Liver (tissue), 9 donors: Measurements from ENCODE around the gene FGF3. TPM values are rescaled to one million over a fixed set of nuclear protein-coding genes. Genes with fewer than 3 reads are reported as not detected.

ENCODE experiments used
- DNase-seq: peaks from one replicate; pipeline ENCODE4 v3.0.0-alpha.2; 2017; ENCODE audit warnings: low spot score
- H3K27ac ChIP-seq, 2 donors: one replicate each; pipeline ENCODE4 v1.7.0; 2013; ENCODE audit warnings: inconsistent platforms in 2 of 2, low read length in 2 of 2, control low read depth in 1 of 2, low read depth in 1 of 2, mild to moderate bottlenecking in 1 of 2
- H3K27me3 ChIP-seq, 4 donors: one replicate each; pipeline versions ENCODE4 v1.6.1 to v1.7.0; 2013; ENCODE audit warnings: low read length in 3 of 4, inconsistent platforms in 1 of 4, mild to moderate bottlenecking in 1 of 4, moderate library complexity in 1 of 4; ENCODE audit not compliant: control insufficient read depth in 4 of 4, insufficient read depth in 4 of 4
- H3K36me3 ChIP-seq, 4 donors: one replicate each; pipeline versions ENCODE4 v1.6.1 to v1.7.0; 2013; ENCODE audit warnings: low read length in 3 of 4, mild to moderate bottlenecking in 3 of 4, low read depth in 1 of 4, moderate library complexity in 1 of 4; ENCODE audit not compliant: control insufficient read depth in 4 of 4, insufficient read depth in 3 of 4
- H3K4me1 ChIP-seq, 4 donors: one replicate each; pipeline versions ENCODE4 v1.6.1 to v1.7.0; 2013; ENCODE audit warnings: low read length in 3 of 4, mild to moderate bottlenecking in 3 of 4, moderate library complexity in 1 of 4; ENCODE audit not compliant: control insufficient read depth in 4 of 4, insufficient read depth in 4 of 4
- H3K4me3 ChIP-seq, 3 donors: one replicate each; pipeline versions ENCODE4 v1.6.1 to v1.7.0; 2013; ENCODE audit warnings: low read length in 3 of 3, control low read depth in 1 of 3, low read depth in 1 of 3, mild to moderate bottlenecking in 1 of 3
- H3K9ac ChIP-seq, 2 donors: one replicate each; pipeline ENCODE4 v1.7.0; 2013; ENCODE audit warnings: low read length in 2 of 2, mild to moderate bottlenecking in 2 of 2, moderate library complexity in 2 of 2, control low read depth in 1 of 2, low read depth in 1 of 2
- H3K9me3 ChIP-seq, 4 donors: one replicate each; pipeline versions ENCODE4 v1.6.1 to v1.7.0; 2013; ENCODE audit warnings: low read length in 3 of 4; ENCODE audit not compliant: control insufficient read depth in 4 of 4
- FOXA1 ChIP-seq: IDR thresholded peaks from 2 replicates; pipeline ENCODE4 v1.6.1; 2016; ENCODE audit warnings: antibody characterized with exemption
- HNF4A ChIP-seq, 2 donors: conservative IDR thresholded peaks; 2 replicates each; pipeline ENCODE4 v1.6.1; 2016; ENCODE audit warnings: antibody characterized with exemption in 2 of 2, mild to moderate bottlenecking in 2 of 2
- YY1 ChIP-seq: IDR thresholded peaks from 2 replicates; pipeline ENCODE4 v1.6.1; 2016; ENCODE audit warnings: antibody characterized with exemption, mild to moderate bottlenecking
- WGBS: extraction: QIAGEN DNeasy Blood & Tissue Kit; methylation state at CpG from one replicate; pipeline ENCODE4 v1.1.7; 2013; 5-methylcytosine and 5-hydroxymethylcytosine counted together
- polyA plus RNA-seq, 2 donors: library from polyadenylated mRNA; stranded (reverse) in 1 of 2; unstranded in 1 of 2; fragments of 200-250 nt in 1 of 2; fragments of >200 nt in 1 of 2; fragmentation: Nextera tagmentation in 1 of 2; extraction: Ambion mirVana in 1 of 2; gene quantifications; one replicate each; pipeline versions ENCODE4 v1.2.1 to v1.2.3, GENCODE V29; 2013 to 2015
- total RNA-seq, 2 donors: library from RNA; depleted of rRNA; stranded (reverse); fragments of >200 nt; gene quantifications; one replicate each; pipeline ENCODE4 v1.2.3, GENCODE V29; 2014
- TF ChIP-seq, protein P1 (sequence below): fragments of 150-350 bp; IDR thresholded peaks from 2 replicates; pipeline ENCODE4 v1.5.1; 2017; ENCODE audit warnings: improper control_type of control experiment, low read depth, low read length; ENCODE audit not compliant: missing input control
- TF ChIP-seq, protein P2 (sequence below): IDR thresholded peaks from 2 replicates; pipeline ENCODE4 v1.6.1; 2016; ENCODE audit warnings: antibody characterized with exemption, mild to moderate bottlenecking
- TF ChIP-seq, protein P3 (sequence below): IDR thresholded peaks from 2 replicates; pipeline ENCODE4 v1.6.1; 2016; ENCODE audit warnings: antibody characterized with exemption
- TF ChIP-seq, protein P4 (sequence below): IDR thresholded peaks from 2 replicates; pipeline ENCODE4 v1.6.1; 2016; ENCODE audit warnings: antibody characterized with exemption
- donor health status: healthy.
- donor health status: healthy.
- donor health status: healthy.
- donor health status: healthy.
- donor health status: healthy.

The FGF3 gene
- total and polyA plus RNA-seq, 4 donors, result not detected

DNA sequence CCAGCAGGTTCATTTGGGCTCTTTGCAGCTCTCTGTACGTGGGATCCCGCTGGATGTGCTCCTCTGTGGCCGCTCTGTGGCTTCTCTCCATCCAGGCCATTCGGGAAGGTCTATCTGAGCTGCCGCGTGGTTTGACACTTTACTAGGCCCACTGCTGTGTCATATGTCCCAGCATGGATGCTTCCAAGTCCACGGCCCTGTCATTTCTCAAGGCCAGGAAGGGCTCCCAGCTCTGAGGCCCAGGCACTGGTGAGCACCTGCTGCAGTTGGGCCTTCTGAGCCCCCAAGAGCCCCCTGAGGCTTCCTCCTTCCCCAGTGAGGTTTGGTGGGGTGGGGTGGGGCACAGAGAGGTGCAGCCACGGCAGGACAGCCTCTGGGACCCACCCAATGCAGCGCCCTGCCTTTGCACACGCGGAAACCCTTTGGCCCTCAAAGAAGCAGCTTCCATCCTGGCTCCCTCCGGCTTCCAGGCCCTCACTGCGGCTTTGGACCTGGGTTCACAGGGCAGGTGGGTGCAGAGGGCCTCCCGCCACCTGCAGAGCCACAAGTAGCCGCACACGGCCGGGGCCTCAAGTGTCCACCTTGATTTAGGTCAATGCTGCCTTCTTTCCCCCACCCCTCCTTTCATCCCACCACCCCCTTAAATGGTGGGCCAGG, 44.5 kb upstream of the FGF3 start:
- Histone ChIP-seq H3K4me3 (no peak overlapping the region), H3K36me3 (no peaks in the 10 kb centered on the region), H3K27me3 (no peaks in the 10 kb centered on the region), H3K27ac (no peak overlapping the region), H3K9me3 (no peaks in the 10 kb centered on the region), H3K9ac (no peak overlapping the region), H3K4me1 (peaks cover 0 to 13% (median 6%) of the 10 kb centered on the region in 4 donors)
- no peak for DNase-seq
- 93% methylated on average over 17 of the region's 17 CpGs for WGBS
- TF ChIP-seq, protein P1, sequence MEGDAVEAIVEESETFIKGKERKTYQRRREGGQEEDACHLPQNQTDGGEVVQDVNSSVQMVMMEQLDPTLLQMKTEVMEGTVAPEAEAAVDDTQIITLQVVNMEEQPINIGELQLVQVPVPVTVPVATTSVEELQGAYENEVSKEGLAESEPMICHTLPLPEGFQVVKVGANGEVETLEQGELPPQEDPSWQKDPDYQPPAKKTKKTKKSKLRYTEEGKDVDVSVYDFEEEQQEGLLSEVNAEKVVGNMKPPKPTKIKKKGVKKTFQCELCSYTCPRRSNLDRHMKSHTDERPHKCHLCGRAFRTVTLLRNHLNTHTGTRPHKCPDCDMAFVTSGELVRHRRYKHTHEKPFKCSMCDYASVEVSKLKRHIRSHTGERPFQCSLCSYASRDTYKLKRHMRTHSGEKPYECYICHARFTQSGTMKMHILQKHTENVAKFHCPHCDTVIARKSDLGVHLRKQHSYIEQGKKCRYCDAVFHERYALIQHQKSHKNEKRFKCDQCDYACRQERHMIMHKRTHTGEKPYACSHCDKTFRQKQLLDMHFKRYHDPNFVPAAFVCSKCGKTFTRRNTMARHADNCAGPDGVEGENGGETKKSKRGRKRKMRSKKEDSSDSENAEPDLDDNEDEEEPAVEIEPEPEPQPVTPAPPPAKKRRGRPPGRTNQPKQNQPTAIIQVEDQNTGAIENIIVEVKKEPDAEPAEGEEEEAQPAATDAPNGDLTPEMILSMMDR, result no peak

DNA sequence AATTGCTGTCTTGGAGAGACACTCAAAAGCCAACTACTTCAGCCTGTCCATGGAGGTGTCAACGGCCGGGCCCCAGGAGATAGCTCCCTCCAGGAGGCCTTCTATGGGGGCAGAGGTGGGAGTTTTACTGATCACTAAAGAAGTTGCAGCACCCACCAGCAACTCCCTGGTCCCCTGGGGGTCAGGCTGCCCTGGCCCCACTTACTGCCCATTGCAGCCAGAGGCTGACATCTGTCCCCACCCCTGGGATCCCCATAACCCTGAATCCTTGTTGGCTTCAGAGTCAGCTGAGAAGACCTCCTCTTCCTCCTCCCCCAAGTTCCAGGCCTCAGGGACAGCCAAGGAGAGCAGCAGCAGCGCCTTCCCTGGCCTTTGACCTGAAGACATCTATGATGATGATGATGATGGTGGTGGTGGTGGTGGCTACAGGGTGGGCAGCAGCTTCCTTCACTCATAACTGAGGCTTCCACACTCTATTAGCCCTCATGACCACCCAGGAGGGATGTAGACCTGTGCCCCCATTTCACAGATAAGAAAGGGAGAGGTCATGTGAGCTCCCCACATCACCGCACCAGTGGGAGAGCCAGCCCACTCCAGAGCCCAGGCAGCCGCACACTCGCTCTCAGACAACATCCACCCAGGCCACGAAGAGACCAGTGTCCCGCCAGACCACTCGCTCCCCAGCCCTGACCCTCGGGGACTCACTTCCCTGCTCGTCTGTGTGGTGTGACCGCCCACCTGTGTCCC, 43.8 kb upstream of the FGF3 start:
- TF ChIP-seq, protein P2, sequence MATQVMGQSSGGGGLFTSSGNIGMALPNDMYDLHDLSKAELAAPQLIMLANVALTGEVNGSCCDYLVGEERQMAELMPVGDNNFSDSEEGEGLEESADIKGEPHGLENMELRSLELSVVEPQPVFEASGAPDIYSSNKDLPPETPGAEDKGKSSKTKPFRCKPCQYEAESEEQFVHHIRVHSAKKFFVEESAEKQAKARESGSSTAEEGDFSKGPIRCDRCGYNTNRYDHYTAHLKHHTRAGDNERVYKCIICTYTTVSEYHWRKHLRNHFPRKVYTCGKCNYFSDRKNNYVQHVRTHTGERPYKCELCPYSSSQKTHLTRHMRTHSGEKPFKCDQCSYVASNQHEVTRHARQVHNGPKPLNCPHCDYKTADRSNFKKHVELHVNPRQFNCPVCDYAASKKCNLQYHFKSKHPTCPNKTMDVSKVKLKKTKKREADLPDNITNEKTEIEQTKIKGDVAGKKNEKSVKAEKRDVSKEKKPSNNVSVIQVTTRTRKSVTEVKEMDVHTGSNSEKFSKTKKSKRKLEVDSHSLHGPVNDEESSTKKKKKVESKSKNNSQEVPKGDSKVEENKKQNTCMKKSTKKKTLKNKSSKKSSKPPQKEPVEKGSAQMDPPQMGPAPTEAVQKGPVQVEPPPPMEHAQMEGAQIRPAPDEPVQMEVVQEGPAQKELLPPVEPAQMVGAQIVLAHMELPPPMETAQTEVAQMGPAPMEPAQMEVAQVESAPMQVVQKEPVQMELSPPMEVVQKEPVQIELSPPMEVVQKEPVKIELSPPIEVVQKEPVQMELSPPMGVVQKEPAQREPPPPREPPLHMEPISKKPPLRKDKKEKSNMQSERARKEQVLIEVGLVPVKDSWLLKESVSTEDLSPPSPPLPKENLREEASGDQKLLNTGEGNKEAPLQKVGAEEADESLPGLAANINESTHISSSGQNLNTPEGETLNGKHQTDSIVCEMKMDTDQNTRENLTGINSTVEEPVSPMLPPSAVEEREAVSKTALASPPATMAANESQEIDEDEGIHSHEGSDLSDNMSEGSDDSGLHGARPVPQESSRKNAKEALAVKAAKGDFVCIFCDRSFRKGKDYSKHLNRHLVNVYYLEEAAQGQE, result no peak
- TF ChIP-seq, protein P1, result no peak
- TF ChIP-seq FOXA1 (no peak), YY1 (no peak), HNF4A (conservative IDR thresholded peaks at IDR 0.05) (no peak)
- TF ChIP-seq, protein P3, sequence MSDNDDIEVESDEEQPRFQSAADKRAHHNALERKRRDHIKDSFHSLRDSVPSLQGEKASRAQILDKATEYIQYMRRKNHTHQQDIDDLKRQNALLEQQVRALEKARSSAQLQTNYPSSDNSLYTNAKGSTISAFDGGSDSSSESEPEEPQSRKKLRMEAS, result no peak
- TF ChIP-seq, protein P4, sequence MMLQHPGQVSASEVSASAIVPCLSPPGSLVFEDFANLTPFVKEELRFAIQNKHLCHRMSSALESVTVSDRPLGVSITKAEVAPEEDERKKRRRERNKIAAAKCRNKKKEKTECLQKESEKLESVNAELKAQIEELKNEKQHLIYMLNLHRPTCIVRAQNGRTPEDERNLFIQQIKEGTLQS, result no peak
- no peak for DNase-seq
- H3K4me1 ChIP-seq, result peaks cover 0 to 9% (median 4%) of the 10 kb centered on the region in 4 donors
- no peak overlapping the region for H3K9ac ChIP-seq
- 92% methylated on average over 12 of the region's 12 CpGs for WGBS
- no peaks in the 10 kb centered on the region for H3K27me3 ChIP-seq
- no peak overlapping the region for H3K27ac ChIP-seq
- no peaks in the 10 kb centered on the region for H3K9me3 ChIP-seq
- no peak overlapping the region for H3K4me3 ChIP-seq
- H3K36me3 ChIP-seq, result no peaks in the 10 kb centered on the region
